Astrocyte of the cerebellum (primary cell): ENCODE results near the gene MAPKAPK3.
"Not testable (repeated sequence)": the region's sequence is repeated elsewhere in the genome, so short reads cannot be mapped to it uniquely, and the experiment has no call there.

Experiments used
- DNase-seq: peaks from one replicate; pipeline ENCODE4 v3.0.0-alpha.2; 2011; ENCODE audit warnings: low read depth
- H3K4me3 ChIP-seq: 2 replicates; pipeline ENCODE4 v1.5.1; 2011; ENCODE audit warnings: mild to moderate bottlenecking, low read depth, low read length, moderate library complexity
- in situ Hi-C: cut with HindIII; loops from 2 replicates; pipeline ENCODE4 v1.10.0; 2017; ENCODE audit warnings: low sequenced_read_pairs
- TF ChIP-seq, protein P1 (sequence below): IDR thresholded peaks from 2 replicates; pipeline ENCODE4 v1.5.1; 2012; ENCODE audit warnings: low read length, low read depth, moderate library complexity, mild to moderate bottlenecking; ENCODE audit errors: missing control alignments

The MAPKAPK3 gene

DNA sequence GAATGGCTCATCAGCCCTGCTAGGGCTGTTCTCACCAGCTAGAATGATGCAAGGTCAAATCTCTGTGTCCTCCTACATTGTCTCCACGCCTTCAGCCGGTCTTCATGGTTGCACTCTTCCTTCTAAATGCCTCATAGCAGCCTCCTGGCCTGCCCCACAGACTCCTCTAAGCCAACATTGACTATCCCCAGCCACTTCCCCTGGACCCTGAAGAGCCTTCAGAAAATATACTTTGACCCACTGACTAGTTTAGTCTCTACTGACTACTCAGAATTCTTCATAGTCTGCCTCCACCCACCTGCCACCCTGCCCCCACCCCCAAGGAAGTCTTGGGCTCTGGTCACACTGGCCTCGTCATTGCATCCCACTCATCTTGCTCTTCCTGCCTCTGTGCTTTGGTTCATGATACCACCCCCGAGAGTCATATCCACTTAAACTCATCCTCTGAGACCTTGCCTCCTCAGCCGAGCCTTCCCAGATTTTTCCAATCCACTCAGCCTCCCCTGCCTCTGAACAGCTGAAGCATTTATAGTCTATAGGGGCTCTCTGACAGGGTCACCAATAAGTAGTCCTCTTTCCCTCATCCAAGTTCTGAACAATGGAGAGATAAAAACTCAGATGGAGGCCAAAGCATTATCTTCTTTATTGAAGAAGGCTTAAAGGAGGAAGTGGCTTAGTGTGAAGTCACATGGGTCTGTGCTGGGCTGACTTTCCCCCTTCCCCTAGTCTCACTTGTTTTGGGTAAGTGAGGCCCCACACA is 48.3 kb downstream of the MAPKAPK3 start:
- DNase-seq: no peak
- in situ Hi-C loops: no loop called here
- TF ChIP-seq, protein P1, sequence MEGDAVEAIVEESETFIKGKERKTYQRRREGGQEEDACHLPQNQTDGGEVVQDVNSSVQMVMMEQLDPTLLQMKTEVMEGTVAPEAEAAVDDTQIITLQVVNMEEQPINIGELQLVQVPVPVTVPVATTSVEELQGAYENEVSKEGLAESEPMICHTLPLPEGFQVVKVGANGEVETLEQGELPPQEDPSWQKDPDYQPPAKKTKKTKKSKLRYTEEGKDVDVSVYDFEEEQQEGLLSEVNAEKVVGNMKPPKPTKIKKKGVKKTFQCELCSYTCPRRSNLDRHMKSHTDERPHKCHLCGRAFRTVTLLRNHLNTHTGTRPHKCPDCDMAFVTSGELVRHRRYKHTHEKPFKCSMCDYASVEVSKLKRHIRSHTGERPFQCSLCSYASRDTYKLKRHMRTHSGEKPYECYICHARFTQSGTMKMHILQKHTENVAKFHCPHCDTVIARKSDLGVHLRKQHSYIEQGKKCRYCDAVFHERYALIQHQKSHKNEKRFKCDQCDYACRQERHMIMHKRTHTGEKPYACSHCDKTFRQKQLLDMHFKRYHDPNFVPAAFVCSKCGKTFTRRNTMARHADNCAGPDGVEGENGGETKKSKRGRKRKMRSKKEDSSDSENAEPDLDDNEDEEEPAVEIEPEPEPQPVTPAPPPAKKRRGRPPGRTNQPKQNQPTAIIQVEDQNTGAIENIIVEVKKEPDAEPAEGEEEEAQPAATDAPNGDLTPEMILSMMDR: no peak
- no peak overlapping the region for H3K4me3 ChIP-seq

DNA sequence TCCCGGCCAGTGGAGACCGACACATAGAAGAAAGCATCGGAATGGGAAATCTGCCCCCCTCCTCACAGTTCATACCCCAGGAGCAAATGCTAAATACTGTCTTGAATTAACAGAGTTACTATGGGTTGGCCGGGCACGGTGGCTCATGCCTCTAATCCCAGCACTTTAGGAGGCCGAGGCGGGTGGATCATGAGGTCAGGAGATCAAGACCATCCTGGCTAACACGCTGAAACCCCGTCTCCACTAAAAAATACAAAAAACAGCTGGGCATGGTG is 48.8 kb downstream of the MAPKAPK3 start:
- in situ Hi-C loops, DNase-seq, H3K4me3 ChIP-seq: not testable (repeated sequence)

DNA sequence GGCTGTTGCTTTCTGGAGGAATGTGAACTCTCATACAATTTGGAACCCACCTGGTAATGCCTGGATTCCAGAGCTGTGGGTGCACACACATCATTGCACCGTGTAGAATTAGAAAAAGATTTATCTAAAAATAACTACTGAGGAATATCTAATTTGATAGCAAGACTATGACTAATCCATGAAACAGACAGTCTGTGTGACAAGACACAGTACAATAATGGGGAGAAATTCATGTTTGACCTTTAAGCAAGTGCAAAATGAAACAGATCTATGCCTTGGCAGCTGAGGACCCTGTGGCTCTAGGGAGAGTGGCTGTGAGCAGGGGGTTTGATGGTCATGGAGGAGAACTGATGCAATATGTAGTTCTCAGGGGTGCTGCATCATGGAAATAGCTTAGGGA is 49.9 kb downstream of the MAPKAPK3 start:
- no peak overlapping the region for H3K4me3 ChIP-seq
- in situ Hi-C loops: no loop called here
- TF ChIP-seq, protein P1: no peak
- DNase-seq: no peak

DNA sequence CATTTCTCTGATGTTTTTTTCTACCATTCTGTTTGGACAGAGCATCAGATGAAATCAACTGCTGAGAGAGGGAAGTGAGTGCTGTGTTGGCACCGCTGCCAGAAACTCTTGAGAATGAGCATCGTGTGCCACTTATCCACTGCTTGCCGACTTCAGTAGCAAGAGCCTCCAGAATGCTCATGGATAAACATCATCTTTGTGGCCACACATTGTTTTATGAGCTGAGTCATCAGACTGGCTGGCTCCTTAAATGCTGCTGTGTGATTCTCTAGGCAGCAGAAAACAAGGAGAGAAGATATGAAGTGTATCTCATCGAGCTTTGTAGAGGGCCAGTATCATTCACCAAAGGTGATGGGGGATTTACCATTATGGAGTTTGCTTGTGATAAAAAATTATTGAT is 54.4 kb downstream of the MAPKAPK3 start:
- TF ChIP-seq, protein P1: no peak
- in situ Hi-C loops: no loop called here
- DNase-seq: peak; percentile 64
- H3K4me3 ChIP-seq: no peak overlapping the region

DNA sequence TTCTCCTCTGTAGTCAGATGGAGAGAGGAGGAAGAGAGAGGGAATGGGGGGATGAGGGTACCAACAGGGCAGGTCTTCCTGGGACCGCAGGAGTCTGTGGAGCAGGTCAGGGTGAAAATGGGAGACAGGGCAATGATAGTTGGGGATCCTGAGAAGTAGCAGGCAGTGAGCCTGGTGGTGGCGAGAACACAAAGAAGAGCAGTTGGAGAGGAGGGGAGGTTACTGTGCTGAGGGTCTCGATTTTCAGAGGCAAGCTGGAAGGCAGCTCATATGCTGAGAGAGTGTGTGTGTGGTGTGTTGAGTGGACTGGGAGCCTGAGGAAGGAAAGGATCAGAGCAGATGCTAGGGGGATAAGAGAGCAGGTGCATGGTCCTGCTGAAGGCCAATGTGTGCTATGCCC is 55.7 kb downstream of the MAPKAPK3 start:
- no peak overlapping the region for H3K4me3 ChIP-seq
- DNase-seq: no peak
- TF ChIP-seq, protein P1: no peak
- in situ Hi-C loops: no loop called here

GRCh38 chr3:50673931-50674330 is 57.0 kb downstream of the MAPKAPK3 start:
- H3K4me3 ChIP-seq: no peak overlapping the region
- in situ Hi-C loops: no loop called here
- no peak for DNase-seq
- TF ChIP-seq, protein P1: no peak

DNA sequence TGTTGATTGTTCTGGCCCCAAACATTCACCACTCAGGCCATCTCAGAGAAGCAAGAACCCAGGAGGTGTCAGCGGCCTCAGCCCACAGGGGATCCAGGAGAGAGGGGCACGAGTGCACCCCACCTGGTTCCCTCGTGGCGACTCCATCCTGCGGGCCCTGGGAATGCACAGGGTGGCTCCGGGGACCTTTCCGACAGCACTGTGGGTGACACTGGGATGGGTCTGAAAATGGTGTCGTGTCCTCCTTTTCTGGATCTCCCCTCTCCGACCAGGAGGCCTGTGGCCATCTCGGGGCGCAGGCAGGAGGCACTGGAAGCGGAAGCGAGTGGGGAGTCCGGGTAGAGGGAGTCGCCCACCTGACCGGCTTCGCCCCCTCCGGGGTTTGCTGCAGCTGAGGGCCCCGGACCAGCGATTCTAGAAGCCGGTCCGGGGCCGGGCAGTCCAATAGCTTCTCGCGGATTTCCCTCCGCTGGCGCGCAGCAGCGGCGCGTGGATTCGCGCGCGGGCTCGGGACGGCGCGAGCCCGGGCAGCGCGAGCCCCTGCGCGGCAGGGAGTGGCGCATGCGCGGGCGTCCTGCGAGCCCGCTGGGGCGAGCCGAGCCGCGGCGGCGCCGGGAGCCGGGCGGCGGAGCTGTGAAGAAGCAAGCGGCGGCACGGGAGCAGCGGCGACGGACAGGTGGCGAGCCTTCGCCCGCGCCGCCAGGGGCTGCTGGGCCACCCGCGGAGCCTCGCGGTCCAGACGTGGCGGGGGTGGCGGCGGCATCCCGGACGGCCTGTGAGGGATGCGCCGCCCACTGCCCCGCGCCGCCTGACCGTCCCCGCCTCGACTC is 57.6 kb downstream of the MAPKAPK3 start, which contains the start of gene DOCK3:
TSS of gene DOCK3 (plus strand) at position 579 of the 830 bp plus-strand sequence. CDS start 337 bp downstream, outside the sequence.
- in situ Hi-C loops: no loop called here
- TF ChIP-seq, protein P1: no peak
- H3K4me3 ChIP-seq: peak within 1 kb of the TSS; percentile 27
- no peak for DNase-seq
